ENCODE measurements around the gene MLH1. TPM values are rescaled to one million over a fixed set of nuclear protein-coding genes. Genes with fewer than 3 reads are reported as not detected.
A peak's percentile ranks its signal among the peaks of the same experiment; 100 is the strongest.

MLH1 gene
- total RNA-seq, 3 donors from 2014 or later (not counting 1 experiment from before 2014, with no cell fraction given), result 26.9 to 42.6 (median 27.3) TPM

GRCh38 chr3:36991147-36991546 is 2.2 kb upstream of the MLH1 start:
- Histone ChIP-seq H3K36me3 (ENCODE audit: control insufficient read depth, insufficient read depth, low read length) (peaks cover 31% of the 10 kb centered on the region), H3K27me3 (ENCODE audit: control insufficient read depth, insufficient read depth, low read length) (no peaks in the 10 kb centered on the region), H3K27ac (ENCODE audit: low read length) (peak overlapping the region; percentile 97), H3K9me3 (ENCODE audit: control insufficient read depth, insufficient read depth, low read length) (no peaks in the 10 kb centered on the region), H3K4me1 (ENCODE audit: control insufficient read depth, insufficient read depth, low read length) (peaks cover 17% of the 10 kb centered on the region), H3K4me3 (ENCODE audit: low read length) (no peak overlapping the region)
- ATAC-seq (no peak), DNase-seq (peak in 1 of 2 donors; percentile 26)
- Mint-ChIP-seq H3K4me1 (peaks cover 24 to 26% of the 10 kb centered on the region in 2 donors), H3K9me3 (no peaks in the 10 kb centered on the region), H3K27ac (no peak overlapping the region), H3K27me3 (ENCODE audit: low read depth in 2 of 2) (no peaks in the 10 kb centered on the region), H3K4me3 (peak overlapping the region; percentile 11), H3K36me3 (peaks cover 2% of the 10 kb centered on the region)
- intact Hi-C loops (cut with micrococcal nuclease), result no loop called here
- 75% methylated on average over 3 of the region's 3 CpGs for WGBS (ENCODE audit: insufficient coverage)
- TF ChIP-seq CTCF (IDR thresholded peaks at IDR 0.05), result no peak

GRCh38 chr3:36991923-36992805 is 1.2 kb upstream of the MLH1 start:
- no peak for TF ChIP-seq CTCF (IDR thresholded peaks at IDR 0.05)
- H3K27me3 ChIP-seq (ENCODE audit: control insufficient read depth, insufficient read depth, low read length), result no peaks in the 10 kb centered on the region
- Mint-ChIP-seq H3K4me3 (no peak overlapping the region), H3K27me3 (ENCODE audit: low read depth in 2 of 2) (no peaks in the 10 kb centered on the region), H3K4me1 (peaks cover 28% of the 10 kb centered on the region in 2 donors), H3K27ac (no peak overlapping the region), H3K36me3 (peaks cover 4% of the 10 kb centered on the region), H3K9me3 (no peaks in the 10 kb centered on the region)
- peaks cover 17% of the 10 kb centered on the region for H3K4me1 ChIP-seq (ENCODE audit: control insufficient read depth, insufficient read depth, low read length)
- 18% methylated on average over 24 of the region's 24 CpGs for WGBS (ENCODE audit: insufficient coverage)
- intact Hi-C loops (cut with micrococcal nuclease), result loop anchor here (2.0 kb wide), 2 partner anchors 47 to 1145 kb away; partner anchors contain the start of genes ACAA1 and TRANK1
- DNase-seq (no peak), ATAC-seq (no peak)
- no peaks in the 10 kb centered on the region for H3K9me3 ChIP-seq (ENCODE audit: control insufficient read depth, insufficient read depth, low read length)
- peaks cover 30% of the 10 kb centered on the region for H3K36me3 ChIP-seq (ENCODE audit: control insufficient read depth, insufficient read depth, low read length)
- peak overlapping the region; percentile 97 for H3K27ac ChIP-seq (ENCODE audit: low read length)
- H3K4me3 ChIP-seq (ENCODE audit: low read length), result peak overlapping the region; percentile 60

GRCh38 chr3:36992806-36993325 is 452 bp upstream of the MLH1 start, which contains the start of gene EPM2AIP1:
EPM2AIP1 (minus strand) TSS chr3:36993131; CDS start chr3:36993077, 54 bp downstream.
- H3K9me3 ChIP-seq (ENCODE audit: control insufficient read depth, insufficient read depth, low read length), result no peaks in the 10 kb centered on the region
- peak within 1 kb of the TSS; percentile 97 for H3K27ac ChIP-seq (ENCODE audit: low read length)
- intact Hi-C loops (cut with micrococcal nuclease), result loop anchor here (1.0 to 2.0 kb wide), 4 partner anchors 48 to 1144 kb away; partner anchors contain the start of genes ACAA1 and TRANK1
- Mint-ChIP-seq H3K4me1 (peaks cover 27 to 28% of the 10 kb centered on the region in 2 donors), H3K27ac (no peak within 1 kb of the TSS), H3K9me3 (no peaks in the 10 kb centered on the region), H3K36me3 (peaks cover 10% of the 10 kb centered on the region), H3K4me3 (no peak within 1 kb of the TSS), H3K27me3 (ENCODE audit: low read depth in 2 of 2) (no peaks in the 10 kb centered on the region)
- peaks cover 17% of the 10 kb centered on the region for H3K4me1 ChIP-seq (ENCODE audit: control insufficient read depth, insufficient read depth, low read length)
- peak; percentile 81 to 92 (median 81) for ATAC-seq
- H3K36me3 ChIP-seq (ENCODE audit: control insufficient read depth, insufficient read depth, low read length), result peaks cover 30% of the 10 kb centered on the region
- WGBS (ENCODE audit: insufficient coverage), result under 1% methylated on average over 48 of the region's 48 CpGs
- DNase-seq, result peak in 1 of 2 donors; percentile 100
- TF ChIP-seq CTCF (IDR thresholded peaks at IDR 0.05), result no peak
- peak within 1 kb of the TSS; percentile 68 for H3K4me3 ChIP-seq (ENCODE audit: low read length)
- H3K27me3 ChIP-seq (ENCODE audit: control insufficient read depth, insufficient read depth, low read length), result no peaks in the 10 kb centered on the region
